Astrocyte of the spinal cord (primary cell): ENCODE results near the gene UTRN.

ENCODE experiments used
- DNase-seq: peaks from one replicate; pipeline ENCODE4 v3.0.0; 2011; ENCODE audit warnings: low read depth, low spot score
- H3K4me3 ChIP-seq: 2 replicates; pipeline ENCODE4 v1.5.1; 2011; ENCODE audit warnings: low read depth, mild to moderate bottlenecking, low read length, moderate library complexity
- CTCF ChIP-seq: IDR thresholded peaks from 2 replicates; pipeline ENCODE4 v1.5.1; 2012; ENCODE audit warnings: low read depth, mild to moderate bottlenecking, low read length, inconsistent platforms
- in situ Hi-C: cut with HindIII; loops from 2 replicates; pipeline ENCODE4 v1.10.0; 2017; ENCODE audit warnings: low sequenced_read_pairs

The UTRN gene

GRCh38 chr6:144321839-144322591 lies 36.9 kb downstream of the UTRN start:
- in situ Hi-C loops: no loop called here
- DNase-seq: peak; percentile 45

GRCh38 chr6:144325232-144325631 lies 40.1 kb downstream of the UTRN start:
- in situ Hi-C loops: no loop called here
- no peak for TF ChIP-seq CTCF
- DNase-seq: no peak
- no peak overlapping the region for H3K4me3 ChIP-seq

More at GRCh38 chr6:144321839-144322591, 36.9 kb downstream of the UTRN start:
- H3K4me3 ChIP-seq: no peak overlapping the region
- TF ChIP-seq CTCF: no peak

- no peak for TF ChIP-seq CTCF
- H3K4me3 ChIP-seq: no peak overlapping the region
- no peak for DNase-seq
- in situ Hi-C loops: no loop called here
Observed at GRCh38 chr6:144326393-144326792, 41.3 kb downstream of the UTRN start.

- no peak for DNase-seq
- no peak overlapping the region for H3K4me3 ChIP-seq
- TF ChIP-seq CTCF: no peak
- in situ Hi-C loops: no loop called here
Observed at GRCh38 chr6:144327081-144327480, 41.9 kb downstream of the UTRN start.

GRCh38 chr6:144330017-144330987 lies 45.2 kb downstream of the UTRN start:
- in situ Hi-C loops: no loop called here
- DNase-seq: no peak
- no peak for TF ChIP-seq CTCF
- no peak overlapping the region for H3K4me3 ChIP-seq

GRCh38 chr6:144331491-144331969 lies 46.4 kb downstream of the UTRN start:
- TF ChIP-seq CTCF: no peak
- DNase-seq: peak; percentile 50
- in situ Hi-C loops: no loop called here
- H3K4me3 ChIP-seq: no peak overlapping the region
